Dermis blood vessel endothelial cell (primary cell): ENCODE results near the gene LCN10. TPM values are rescaled to one million over a fixed set of nuclear protein-coding genes. Genes with fewer than 3 reads are reported as not detected.

Source experiments
- total RNA-seq: library from RNA; depleted of rRNA; stranded (reverse); fragments of >200 nt; gene quantifications from 2 replicates; pipeline ENCODE4 v1.2.3, GENCODE V29; 2014

Gene LCN10
- total RNA-seq, 1 donor from 2014 or later = not detected

Other genes starting within 250 kb of the LCN10 start
- gene NOTCH1, start 196.9 kb downstream of the LCN10 start, total RNA-seq = 157 and 319 TPM in 2 replicates
- gene EGFL7, start 80.0 kb downstream of the LCN10 start, total RNA-seq = 571 and 768 TPM in 2 replicates
- 46.1 and 62.6 TPM in 2 replicates for gene AGPAT2, start 55.5 kb downstream of the LCN10 start, total RNA-seq
- 172 and 238 TPM in 2 replicates for gene DIPK1B, start 30.4 kb downstream of the LCN10 start, total RNA-seq
- 0.68 TPM in 1 of 2 replicates, not detected in the other for gene LCN6, start 5.6 kb upstream of the LCN10 start, total RNA-seq
- gene LCN8, start 15.3 kb upstream of the LCN10 start, total RNA-seq = not detected in 2 replicates
- gene LCN15, start 21.6 kb upstream of the LCN10 start, total RNA-seq = 0.05 TPM in 1 of 2 replicates, not detected in the other
- 47.9 and 98.5 TPM in 2 replicates for gene TMEM141, start 48.4 kb upstream of the LCN10 start, total RNA-seq
- gene CCDC183, start 53.4 kb upstream of the LCN10 start, total RNA-seq = 0.37 and 1.0 TPM in 2 replicates
- gene RABL6, start 65.0 kb upstream of the LCN10 start, total RNA-seq = 69.1 and 95.8 TPM in 2 replicates
- gene AJM1, start 99.5 kb upstream of the LCN10 start, total RNA-seq = 1.0 TPM in 2 replicates
- 99.0 and 104 TPM in 2 replicates for gene PHPT1, start 106.5 kb upstream of the LCN10 start, total RNA-seq
- gene MAMDC4, start 109.4 kb upstream of the LCN10 start, total RNA-seq = 2.0 and 5.1 TPM in 2 replicates
- 309 and 438 TPM in 2 replicates for gene EDF1, start 123.4 kb upstream of the LCN10 start, total RNA-seq
- gene TRAF2, start 143.6 kb upstream of the LCN10 start, total RNA-seq = 20.6 and 24.2 TPM in 2 replicates
- gene FBXW5, start 201.8 kb upstream of the LCN10 start, total RNA-seq = 255 and 270 TPM in 2 replicates
- gene C8G, start 202.3 kb upstream of the LCN10 start, total RNA-seq = 1.7 TPM in 1 of 2 replicates, not detected in the other
- gene LCN12, start 209.3 kb upstream of the LCN10 start, total RNA-seq = not detected in 2 replicates
- gene PTGDS, start 234.6 kb upstream of the LCN10 start, total RNA-seq = 0.17 and 0.60 TPM in 2 replicates
- gene LCNL1, start 240.1 kb upstream of the LCN10 start, total RNA-seq = not detected in 2 replicates
- 13.5 and 17.9 TPM in 2 replicates for gene PAXX, start 249.5 kb upstream of the LCN10 start, total RNA-seq